RWPE1 (cell line): ENCODE results near the gene SCAMP5.

Experiments
- CTCF ChIA-PET: fragments of 350-600 bp; sonication (Branson Sonifier 250); formaldehyde crosslinking; extraction: SDS; loops from one replicate; lab custom pipeline; 2021; lab: Yijun Ruan, JAX
- POLR2A ChIA-PET: fragments of 400-600 bp; formaldehyde crosslinking; extraction: SDS; loops from one replicate; lab custom pipeline; 2020; ENCODE audit warnings: antibody characterized with exemption; ENCODE audit not compliant: low non-redundant PET; lab: Yijun Ruan, JAX
- DNase-seq: peaks from one replicate; pipeline ENCODE4 v3.0.0; 2012; ENCODE audit warnings: low spot score
- H3K27ac ChIP-seq: fragments of 450-650 bp; 2 replicates; pipeline ENCODE4 v1.5.1; 2017
- TF ChIP-seq, protein P1 (sequence below): fragments of 450-650 bp; conservative IDR thresholded peaks from 2 replicates; pipeline ENCODE4 v1.5.1; 2017; ENCODE audit warnings: low read depth, mild to moderate bottlenecking

SCAMP5 gene

DNA sequence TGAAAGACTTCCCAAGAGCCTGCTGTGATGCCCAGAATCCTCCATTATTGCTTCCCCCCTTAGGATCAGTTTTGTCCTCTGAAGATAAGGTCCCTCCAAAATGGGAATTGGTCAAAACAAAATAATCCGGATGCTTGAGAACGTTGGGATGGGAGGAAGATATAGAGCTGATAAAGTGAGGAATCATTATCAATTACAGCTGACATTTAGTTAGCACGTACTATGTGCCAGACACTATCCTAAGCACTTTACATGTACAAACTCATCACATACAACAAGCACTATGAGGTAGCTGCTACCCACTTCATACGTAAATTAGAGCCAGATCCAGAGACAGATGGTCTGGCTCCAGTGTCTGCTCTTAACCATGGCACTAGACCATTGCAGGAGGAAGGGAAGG lies 32.1 kb upstream of the SCAMP5 start:
- DNase-seq = no peak
- ChIA-PET CTCF (interaction anchor here (1.8 kb wide), 1 partner anchor 12 kb away, joined by 4 read pairs; no protein-coding TSS in a partner anchor), POLR2A (no interaction called here)
- TF ChIP-seq, protein P1, sequence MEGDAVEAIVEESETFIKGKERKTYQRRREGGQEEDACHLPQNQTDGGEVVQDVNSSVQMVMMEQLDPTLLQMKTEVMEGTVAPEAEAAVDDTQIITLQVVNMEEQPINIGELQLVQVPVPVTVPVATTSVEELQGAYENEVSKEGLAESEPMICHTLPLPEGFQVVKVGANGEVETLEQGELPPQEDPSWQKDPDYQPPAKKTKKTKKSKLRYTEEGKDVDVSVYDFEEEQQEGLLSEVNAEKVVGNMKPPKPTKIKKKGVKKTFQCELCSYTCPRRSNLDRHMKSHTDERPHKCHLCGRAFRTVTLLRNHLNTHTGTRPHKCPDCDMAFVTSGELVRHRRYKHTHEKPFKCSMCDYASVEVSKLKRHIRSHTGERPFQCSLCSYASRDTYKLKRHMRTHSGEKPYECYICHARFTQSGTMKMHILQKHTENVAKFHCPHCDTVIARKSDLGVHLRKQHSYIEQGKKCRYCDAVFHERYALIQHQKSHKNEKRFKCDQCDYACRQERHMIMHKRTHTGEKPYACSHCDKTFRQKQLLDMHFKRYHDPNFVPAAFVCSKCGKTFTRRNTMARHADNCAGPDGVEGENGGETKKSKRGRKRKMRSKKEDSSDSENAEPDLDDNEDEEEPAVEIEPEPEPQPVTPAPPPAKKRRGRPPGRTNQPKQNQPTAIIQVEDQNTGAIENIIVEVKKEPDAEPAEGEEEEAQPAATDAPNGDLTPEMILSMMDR = no peak
- no peak overlapping the region for H3K27ac ChIP-seq

DNA sequence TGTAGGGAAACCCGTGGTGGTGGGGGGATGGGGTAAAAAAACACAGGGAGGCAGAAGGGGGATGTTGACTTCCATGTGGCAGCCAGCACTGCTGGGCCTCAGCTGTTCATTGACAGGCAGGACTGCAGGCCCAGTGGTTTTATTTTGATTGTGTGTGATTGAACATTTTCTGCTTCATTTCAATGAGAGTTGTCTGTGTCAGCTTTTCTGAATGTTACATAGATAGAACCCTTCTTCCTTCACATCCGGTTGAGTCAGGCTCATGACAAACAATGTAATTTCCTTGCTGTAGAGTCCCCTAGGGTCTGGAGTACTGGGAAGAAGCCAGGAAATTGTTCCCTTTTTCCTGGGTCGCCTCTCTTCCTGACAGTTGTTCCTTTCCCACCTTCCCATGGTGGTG lies 30.6 kb upstream of the SCAMP5 start:
- peak overlapping the region; percentile 35; the same call in 1 of the 2 replicates for H3K27ac ChIP-seq
- ChIA-PET POLR2A (no interaction called here), CTCF (interaction anchor here (0.6 kb wide), 1 partner anchor 227 kb away, joined by 3 read pairs; no protein-coding TSS in a partner anchor)
- DNase-seq = no peak
- TF ChIP-seq, protein P1 = no peak

DNA sequence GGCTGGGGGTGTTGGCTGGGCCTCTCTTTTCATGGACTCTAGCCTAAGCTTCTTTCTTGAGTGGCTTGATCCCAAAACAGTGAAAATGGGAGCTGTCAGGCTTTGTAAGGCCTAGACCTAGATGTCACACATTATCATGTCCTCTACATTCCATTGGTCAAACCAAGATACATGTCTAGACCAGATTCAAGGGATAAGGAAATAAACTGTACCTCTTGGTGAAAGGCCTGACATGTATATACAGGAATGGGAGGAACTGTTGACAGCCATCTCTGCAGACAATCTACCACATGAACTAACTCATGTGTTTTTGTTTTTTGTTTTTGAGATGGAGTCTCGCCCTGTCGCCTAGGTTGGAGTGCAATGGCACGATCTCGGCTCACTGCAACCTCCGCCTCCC lies 27.7 kb upstream of the SCAMP5 start:
- ChIA-PET CTCF (interaction anchor here (0.6 kb wide), 1 partner anchor 35 kb away, joined by 3 read pairs; no protein-coding TSS in a partner anchor), POLR2A (interaction anchor here (0.9 kb wide), 1 partner anchor 11 kb away, joined by 4 read pairs; the partner anchor contains the start of gene RPP25)
- H3K27ac ChIP-seq = no peak overlapping the region
- TF ChIP-seq, protein P1 = no peak
- no peak for DNase-seq

DNA sequence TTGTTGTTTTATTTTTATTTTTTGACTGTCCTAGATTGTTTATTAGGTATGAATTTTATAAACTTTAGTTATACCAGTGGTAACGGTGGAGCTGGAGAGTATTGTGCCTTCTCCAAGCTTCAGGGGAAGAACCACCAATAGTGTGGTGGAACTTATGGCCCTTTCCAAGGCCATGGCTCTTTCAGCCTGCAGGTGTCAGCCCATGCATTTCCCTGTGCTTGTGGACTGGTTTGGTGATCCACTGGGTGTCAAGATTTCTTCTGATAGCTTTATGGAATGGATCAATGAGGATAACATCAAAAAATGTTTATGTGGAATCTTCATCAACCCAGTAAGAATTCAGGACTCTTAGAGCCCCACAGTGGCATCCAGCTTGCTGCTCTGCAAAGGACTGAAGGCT lies 19.2 kb upstream of the SCAMP5 start:
- no peak for DNase-seq
- TF ChIP-seq, protein P1 = no peak
- no peak overlapping the region for H3K27ac ChIP-seq
- CTCF ChIA-PET = interaction anchor here (0.6 kb wide), 1 partner anchor 225 kb away, joined by 5 read pairs; the partner anchor contains the start of gene C15orf39
- POLR2A ChIA-PET = no interaction called here

DNA sequence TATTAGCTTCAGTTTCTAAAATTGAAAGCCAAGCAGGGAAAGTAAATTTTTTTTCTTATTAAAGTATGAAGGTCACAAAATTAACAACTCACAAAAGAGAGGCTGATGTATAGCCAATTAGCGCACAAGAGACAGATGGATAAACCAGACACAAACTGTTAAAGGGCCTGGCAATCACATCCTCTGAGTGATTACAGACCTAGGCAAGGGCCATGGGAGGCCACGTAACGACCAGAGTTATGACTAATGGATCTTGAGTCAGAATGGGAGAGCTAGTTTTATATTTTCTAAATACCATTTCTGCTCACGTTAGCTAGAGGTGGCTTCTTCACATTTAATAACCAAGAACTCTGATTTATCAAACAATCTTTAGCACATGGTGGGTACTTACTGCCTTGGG lies 17.8 kb upstream of the SCAMP5 start:
- ChIA-PET POLR2A (no interaction called here), CTCF (no interaction called here)
- DNase-seq = no peak
- no peak overlapping the region for H3K27ac ChIP-seq
- TF ChIP-seq, protein P1 = no peak

DNA sequence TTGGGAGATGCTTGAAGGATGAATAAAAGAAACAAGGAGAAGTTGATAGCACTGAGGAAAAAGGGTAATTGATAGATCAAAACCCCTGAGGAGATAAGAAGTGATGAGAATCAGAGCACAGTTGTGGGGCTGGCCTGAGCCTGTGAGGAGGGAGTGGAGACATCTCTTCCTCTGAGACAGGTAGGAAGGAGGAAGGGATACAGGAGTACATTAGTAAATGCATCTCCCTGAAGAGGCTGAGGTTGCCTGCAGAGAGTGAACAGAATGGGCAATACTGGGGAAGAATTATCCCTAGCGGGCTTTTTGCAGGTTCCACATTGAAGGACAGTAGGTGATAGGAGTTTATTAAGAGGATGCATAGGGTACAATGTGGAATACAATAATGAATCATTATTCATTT lies 17.3 kb upstream of the SCAMP5 start:
- POLR2A ChIA-PET = no interaction called here
- TF ChIP-seq, protein P1 = no peak
- no peak for DNase-seq
- CTCF ChIA-PET = no interaction called here
- H3K27ac ChIP-seq = no peak overlapping the region

DNA sequence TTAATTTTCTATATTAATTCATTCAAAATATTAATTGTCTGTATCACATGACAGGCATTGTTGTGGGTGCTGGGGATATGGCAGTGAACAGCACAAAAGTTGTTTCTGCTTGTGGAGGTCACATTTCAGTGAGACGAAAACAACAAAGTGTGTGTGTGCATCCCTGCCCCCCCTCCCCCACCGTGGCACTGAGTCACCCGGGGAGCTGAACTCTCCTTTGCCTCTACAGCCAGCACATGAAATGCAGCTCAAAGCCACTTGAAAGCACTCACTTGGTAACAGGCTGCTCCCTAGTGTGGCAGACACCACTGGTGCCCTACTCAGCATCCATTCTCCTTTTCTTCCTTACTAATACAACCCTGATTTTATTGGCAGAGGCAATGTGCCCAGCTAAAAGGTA lies 16.9 kb upstream of the SCAMP5 start:
- H3K27ac ChIP-seq = no peak overlapping the region
- DNase-seq = peak; percentile 36
- TF ChIP-seq, protein P1 = no peak
- ChIA-PET CTCF (no interaction called here), POLR2A (no interaction called here)
